ENCODE measurements around the gene XCL2.

- no peak for TF ChIP-seq MAX (IDR thresholded peaks at IDR 0.05)
- no peak for TF ChIP-seq REST (IDR thresholded peaks at IDR 0.05; ENCODE audit: low read depth)
- no peak for TF ChIP-seq CEBPB (IDR thresholded peaks at IDR 0.05)
- TF ChIP-seq USF1 (IDR thresholded peaks at IDR 0.05): no peak
- no peak for TF ChIP-seq EGR1 (IDR thresholded peaks at IDR 0.05)
- TF ChIP-seq EP300 (IDR thresholded peaks at IDR 0.05; ENCODE audit: borderline replicate concordance): no peak
- TF ChIP-seq CREB1 (IDR thresholded peaks at IDR 0.05; ENCODE audit: low read depth): no peak
- no peak for TF ChIP-seq YY1 (IDR thresholded peaks at IDR 0.05; ENCODE audit: low read depth)
These were observed 30.8 kb downstream of the XCL2 start for GRCh38 chr1:168512864-168513595.
